ENCODE measurements around the gene ABCA5. TPM values are rescaled to one million over a fixed set of nuclear protein-coding genes. Genes with fewer than 3 reads are reported as not detected.

Gene ABCA5
- total RNA-seq, 1 experiment from 2014 or later, result 13.3 TPM

GRCh38 chr17:69350911-69351310, 24.0 kb upstream of the ABCA5 start:
- TF ChIP-seq CTCF (IDR thresholded peaks at IDR 0.05), result no peak
- TF ChIP-seq TCF7L2 (IDR thresholded peaks at IDR 0.05; ENCODE audit: low read depth, low read length), result no peak
- TF ChIP-seq POLR2AphosphoS5 (IDR thresholded peaks at IDR 0.05; ENCODE audit: low read depth, low read length), result no peak
- no peak for TF ChIP-seq SIN3A (IDR thresholded peaks at IDR 0.05; ENCODE audit: borderline replicate concordance, insufficient read depth, low read depth, low read length)
- TF ChIP-seq, protein P1, sequence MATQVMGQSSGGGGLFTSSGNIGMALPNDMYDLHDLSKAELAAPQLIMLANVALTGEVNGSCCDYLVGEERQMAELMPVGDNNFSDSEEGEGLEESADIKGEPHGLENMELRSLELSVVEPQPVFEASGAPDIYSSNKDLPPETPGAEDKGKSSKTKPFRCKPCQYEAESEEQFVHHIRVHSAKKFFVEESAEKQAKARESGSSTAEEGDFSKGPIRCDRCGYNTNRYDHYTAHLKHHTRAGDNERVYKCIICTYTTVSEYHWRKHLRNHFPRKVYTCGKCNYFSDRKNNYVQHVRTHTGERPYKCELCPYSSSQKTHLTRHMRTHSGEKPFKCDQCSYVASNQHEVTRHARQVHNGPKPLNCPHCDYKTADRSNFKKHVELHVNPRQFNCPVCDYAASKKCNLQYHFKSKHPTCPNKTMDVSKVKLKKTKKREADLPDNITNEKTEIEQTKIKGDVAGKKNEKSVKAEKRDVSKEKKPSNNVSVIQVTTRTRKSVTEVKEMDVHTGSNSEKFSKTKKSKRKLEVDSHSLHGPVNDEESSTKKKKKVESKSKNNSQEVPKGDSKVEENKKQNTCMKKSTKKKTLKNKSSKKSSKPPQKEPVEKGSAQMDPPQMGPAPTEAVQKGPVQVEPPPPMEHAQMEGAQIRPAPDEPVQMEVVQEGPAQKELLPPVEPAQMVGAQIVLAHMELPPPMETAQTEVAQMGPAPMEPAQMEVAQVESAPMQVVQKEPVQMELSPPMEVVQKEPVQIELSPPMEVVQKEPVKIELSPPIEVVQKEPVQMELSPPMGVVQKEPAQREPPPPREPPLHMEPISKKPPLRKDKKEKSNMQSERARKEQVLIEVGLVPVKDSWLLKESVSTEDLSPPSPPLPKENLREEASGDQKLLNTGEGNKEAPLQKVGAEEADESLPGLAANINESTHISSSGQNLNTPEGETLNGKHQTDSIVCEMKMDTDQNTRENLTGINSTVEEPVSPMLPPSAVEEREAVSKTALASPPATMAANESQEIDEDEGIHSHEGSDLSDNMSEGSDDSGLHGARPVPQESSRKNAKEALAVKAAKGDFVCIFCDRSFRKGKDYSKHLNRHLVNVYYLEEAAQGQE (IDR thresholded peaks at IDR 0.05; ENCODE audit: insufficient read depth in 1 of 2, low read depth in 2 of 2, low read length in 1 of 2), result no peak
- POLR2A ChIA-PET, result no interaction called here
- DNase-seq (ENCODE audit: low read depth, low spot score) (no peak), ATAC-seq (no peak)
- Histone ChIP-seq H3K27ac (ENCODE audit: low read length) (no peak overlapping the region), H3K27me3 (ENCODE audit: control insufficient read depth, insufficient read depth, low read length) (no peaks in the 10 kb centered on the region), H3K9me3 (ENCODE audit: control insufficient read depth, insufficient read depth, low read depth, low read length) (no peaks in the 10 kb centered on the region), H3K36me3 (ENCODE audit: control insufficient read depth, insufficient read depth, low read length) (no peaks in the 10 kb centered on the region), H3K4me1 (ENCODE audit: control insufficient read depth, insufficient read depth, low read length) (no peaks in the 10 kb centered on the region; the same call in 1 of the 2 replicates), H3K4me3 (ENCODE audit: low read depth in 2 of 2, low read length in 2 of 2) (no peak overlapping the region)
- intact Hi-C loops (cut with micrococcal nuclease; ENCODE audit: unreplicated experiment), result no loop called here
- CTCF ChIA-PET, result no interaction called here
- BruUV-seq (replicated peaks), result no TSS peak
- in situ Hi-C loops (cut with HindIII; ENCODE audit: low pct_unique_long_range_greater_than_20kb, low sequenced_read_pairs), result no loop called here

GRCh38 chr17:69348429-69348828, 21.5 kb upstream of the ABCA5 start:
- intact Hi-C loops (cut with micrococcal nuclease; ENCODE audit: unreplicated experiment), result no loop called here
- TF ChIP-seq CTCF (IDR thresholded peaks at IDR 0.05), result no peak
- TF ChIP-seq, protein P1 (IDR thresholded peaks at IDR 0.05; ENCODE audit: insufficient read depth in 1 of 2, low read depth in 2 of 2, low read length in 1 of 2), result no peak
- Histone ChIP-seq H3K27me3 (ENCODE audit: control insufficient read depth, insufficient read depth, low read length) (no peaks in the 10 kb centered on the region), H3K9me3 (ENCODE audit: control insufficient read depth, insufficient read depth, low read depth, low read length) (no peaks in the 10 kb centered on the region), H3K4me3 (ENCODE audit: low read depth in 2 of 2, low read length in 2 of 2) (no peak overlapping the region), H3K4me1 (ENCODE audit: control insufficient read depth, insufficient read depth, low read length) (no peaks in the 10 kb centered on the region; the same call in 1 of the 2 replicates), H3K27ac (ENCODE audit: low read length) (no peak overlapping the region), H3K36me3 (ENCODE audit: control insufficient read depth, insufficient read depth, low read length) (no peaks in the 10 kb centered on the region)
- in situ Hi-C loops (cut with HindIII; ENCODE audit: low pct_unique_long_range_greater_than_20kb, low sequenced_read_pairs), result no loop called here
- ChIA-PET POLR2A (interaction anchor here (0.6 kb wide), 1 partner anchor 1881 kb away, joined by 3 read pairs; no protein-coding TSS in a partner anchor), CTCF (no interaction called here)
- no TSS peak for BruUV-seq (replicated peaks)
- ATAC-seq (no peak), DNase-seq (ENCODE audit: low read depth, low spot score) (no peak)
